NOMO-1 (cell line): ENCODE measurements around the gene PTGDS.

Experiments used
- DNase-seq, 2 experiments: peaks; one replicate each; lab custom pipeline; 2025; ENCODE audit not compliant: unreplicated experiment in 2 of 2; lab: John Stamatoyannopoulos, UW

Gene PTGDS

DNA sequence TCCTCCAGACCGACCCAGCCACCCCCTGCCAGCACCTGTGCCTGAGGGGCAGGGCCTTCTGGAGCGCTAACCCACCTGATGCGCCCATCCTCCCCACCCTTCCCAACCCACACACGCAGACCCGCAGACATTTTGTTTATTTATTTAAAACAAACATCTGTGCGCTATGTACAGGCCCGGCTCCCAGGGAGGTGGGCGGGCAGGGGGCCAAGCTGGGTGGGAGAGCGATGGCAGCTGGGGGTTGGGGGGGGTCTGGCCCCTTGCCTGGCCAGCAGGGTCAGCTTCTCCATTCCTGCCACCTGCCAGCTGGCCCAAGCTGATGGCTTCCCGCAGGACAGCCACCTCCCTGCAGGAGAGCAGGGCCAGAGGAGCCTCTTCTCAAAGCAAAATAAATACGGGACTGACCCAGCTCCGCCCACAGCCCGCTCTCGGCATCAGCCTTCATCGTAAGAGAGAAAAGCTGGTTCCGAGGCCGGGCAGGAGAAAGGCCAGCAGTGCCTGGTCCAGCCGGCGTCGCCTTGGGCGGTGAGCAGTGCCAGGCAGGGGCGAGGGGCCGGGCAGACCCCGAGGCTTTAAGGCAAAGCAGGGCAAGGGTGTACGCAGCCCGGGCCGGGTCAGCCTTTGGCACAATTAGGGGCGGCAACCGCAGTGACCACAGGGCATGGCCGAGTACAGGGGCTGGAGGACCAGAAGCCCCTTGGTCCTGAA lies 30.0 kb downstream of the PTGDS start:
- no peak for DNase-seq

- DNase-seq = no peak
These were observed 30.5 kb downstream of the PTGDS start for GRCh38 chr9:137007816-137008270.

DNA sequence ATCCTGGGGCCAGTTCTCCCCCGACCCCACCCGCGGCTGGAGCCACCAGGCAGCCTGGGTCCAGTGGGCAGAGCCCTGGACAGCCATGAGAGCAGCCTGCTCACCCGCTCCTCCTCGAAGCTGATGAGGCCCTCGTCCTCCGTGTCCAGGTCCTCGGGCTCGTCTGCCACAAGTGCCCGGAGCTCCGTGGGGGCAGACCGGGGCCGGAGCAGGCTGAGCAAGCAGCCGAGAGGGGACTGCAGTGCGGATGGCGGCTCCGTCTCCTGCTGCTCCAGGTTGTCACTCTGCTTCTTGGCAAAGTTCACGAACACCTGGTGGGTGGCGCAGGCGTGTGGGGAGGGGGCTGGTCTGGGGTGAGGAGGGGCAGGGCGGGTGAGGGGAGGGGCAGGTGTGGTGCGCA lies 31.0 kb downstream of the PTGDS start:
- DNase-seq = no peak

GRCh38 chr9:137009217-137009616 lies 31.9 kb downstream of the PTGDS start:
- DNase-seq = no peak

- no peak for DNase-seq
These were observed 32.8 kb downstream of the PTGDS start for GRCh38 chr9:137009938-137010732.

DNA sequence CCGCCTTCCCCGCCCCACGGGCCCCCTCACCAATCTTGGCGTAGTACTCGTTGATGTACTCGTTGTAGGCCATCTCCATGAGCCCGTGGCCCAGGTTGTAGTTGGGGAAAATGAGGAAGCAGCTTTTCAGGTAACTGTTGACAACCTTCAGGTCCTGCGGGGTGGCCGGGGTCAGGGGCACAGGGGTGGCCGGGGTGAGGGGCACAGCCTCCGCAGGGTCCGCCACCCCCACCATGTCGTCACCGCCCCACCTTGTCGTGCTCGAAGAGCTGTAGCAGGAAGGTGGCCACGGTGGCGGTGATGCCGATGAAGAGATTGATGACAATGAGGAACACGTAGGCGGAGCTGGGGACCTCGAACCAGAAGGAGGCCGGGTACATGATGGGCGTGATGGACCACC lies 33.9 kb downstream of the PTGDS start:
- no peak for DNase-seq

GRCh38 chr9:137011907-137012675 lies 34.8 kb downstream of the PTGDS start:
- DNase-seq = no peak

DNA sequence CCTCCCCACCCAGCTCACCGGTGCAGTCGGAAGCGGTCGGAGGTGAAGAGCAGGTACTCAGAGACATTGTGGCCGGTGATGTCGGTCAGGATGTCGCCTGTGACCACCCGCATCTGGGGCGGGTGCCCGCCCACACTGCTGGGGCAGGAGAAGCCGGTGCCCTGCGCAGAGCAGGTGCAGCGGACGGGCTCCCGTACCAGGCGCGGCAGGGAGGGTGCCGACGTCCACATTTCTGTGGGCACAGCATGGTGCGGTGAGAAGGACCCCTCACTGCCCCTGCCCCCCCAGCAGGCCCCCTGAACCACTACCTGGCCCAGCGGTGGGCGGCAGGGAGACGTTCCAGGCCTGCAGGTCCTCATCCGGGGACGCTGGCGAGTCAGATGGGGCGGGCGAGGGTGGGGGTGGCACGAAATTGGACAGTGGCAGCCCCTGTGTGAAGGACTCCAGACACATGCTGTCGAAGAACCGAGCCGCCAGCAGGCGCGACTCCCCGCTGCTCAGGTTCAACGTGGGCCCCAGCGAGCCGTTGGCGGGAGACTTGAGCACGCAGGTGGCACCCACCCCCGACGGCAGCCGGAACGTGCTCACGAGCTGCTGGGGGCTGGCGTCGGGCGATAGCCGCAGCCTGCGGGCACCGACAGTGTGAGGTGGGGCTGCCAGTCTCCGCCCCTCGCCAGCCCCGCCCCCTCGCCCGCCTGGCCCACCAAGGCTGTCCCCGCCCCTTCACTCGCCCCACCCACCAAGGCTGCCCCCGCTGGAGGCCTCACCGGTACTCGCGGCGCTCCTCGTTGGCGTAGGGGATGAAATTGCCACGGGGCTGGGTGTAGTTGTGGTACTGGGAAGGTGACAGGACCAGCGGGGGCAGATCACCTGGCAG lies 35.6 kb downstream of the PTGDS start:
- DNase-seq = no peak

GRCh38 chr9:137013571-137013940 lies 36.3 kb downstream of the PTGDS start:
- DNase-seq = no peak

DNA sequence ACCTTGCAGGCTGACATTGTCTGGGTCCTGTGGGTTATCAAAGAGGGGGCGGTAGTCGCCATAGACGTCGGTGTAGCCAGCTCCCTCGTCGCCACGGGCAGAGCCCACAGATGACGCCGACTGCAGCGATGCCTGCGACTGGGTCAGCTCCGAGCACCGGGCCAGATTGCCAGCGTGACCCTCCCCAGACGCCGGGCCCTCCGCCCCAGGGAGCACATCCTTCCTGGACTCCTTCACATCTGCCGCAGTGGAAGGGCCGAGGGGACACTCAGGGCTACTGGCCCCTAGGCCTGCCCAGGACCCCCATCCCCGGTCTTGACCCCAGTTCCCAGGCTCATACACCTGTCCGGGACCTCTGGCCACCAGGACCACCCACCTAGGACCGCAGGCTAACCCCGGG lies 36.9 kb downstream of the PTGDS start:
- no peak for DNase-seq

- DNase-seq = no peak
These were observed 37.7 kb downstream of the PTGDS start for GRCh38 chr9:137014776-137015539.

- no peak for DNase-seq
These were observed 38.2 kb downstream of the PTGDS start for GRCh38 chr9:137015540-137015930.

GRCh38 chr9:137015976-137016375 lies 38.7 kb downstream of the PTGDS start:
- DNase-seq = no peak

- no peak for DNase-seq
These were observed 39.1 kb downstream of the PTGDS start for GRCh38 chr9:137016436-137016835.

DNA sequence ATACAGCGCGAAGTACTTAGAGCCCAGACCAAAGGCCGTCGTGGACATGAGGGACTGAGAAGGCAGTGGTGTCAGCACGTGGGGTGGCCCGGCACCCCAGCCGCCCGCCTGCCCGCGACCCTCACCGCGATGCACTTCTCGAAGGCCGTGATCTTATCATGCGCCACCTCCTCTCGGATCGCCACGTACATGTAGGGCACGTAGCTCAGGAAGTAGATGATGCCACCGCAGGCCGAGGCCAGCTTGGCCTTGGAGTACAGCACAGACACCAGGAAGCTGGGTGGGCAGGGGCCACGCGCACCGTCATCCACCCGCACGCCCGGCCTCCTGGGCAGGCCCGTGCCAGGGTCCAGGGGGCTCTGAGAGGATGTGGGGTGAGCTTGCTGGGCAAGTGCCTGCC lies 39.8 kb downstream of the PTGDS start:
- no peak for DNase-seq

DNA sequence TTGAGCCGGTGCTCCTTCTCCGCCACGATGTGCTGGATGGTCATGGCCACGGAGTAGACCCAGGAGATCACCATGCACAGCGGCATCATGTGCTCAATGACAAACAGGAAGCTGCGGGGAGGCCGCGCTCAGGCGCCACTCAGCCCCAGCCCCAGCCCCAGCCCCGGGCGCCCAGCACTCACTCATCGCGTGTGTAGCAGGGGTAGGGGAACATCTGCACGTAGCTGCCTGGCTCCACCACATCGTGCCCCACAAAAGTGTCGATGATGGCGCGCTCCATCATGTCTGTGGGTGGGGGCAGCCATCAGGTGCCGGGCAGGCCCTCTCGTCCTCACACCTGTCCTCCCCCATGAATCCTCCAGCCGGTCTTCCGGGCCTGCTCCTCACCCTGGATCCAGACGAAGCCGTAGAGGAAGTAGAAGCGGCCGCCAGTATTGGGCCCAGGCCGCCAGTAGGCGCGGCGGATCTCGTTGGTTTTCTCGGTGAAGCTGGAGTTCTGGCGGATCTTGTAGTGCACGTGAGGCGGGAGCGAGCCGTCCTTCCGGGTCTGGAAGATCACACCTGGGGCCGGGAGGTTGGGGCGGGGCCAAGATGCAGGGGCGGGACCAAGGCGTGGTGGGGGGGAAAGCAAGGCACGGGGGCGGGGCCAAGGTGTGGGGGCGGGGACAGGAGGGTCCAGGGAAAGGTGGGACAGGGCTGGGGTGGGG lies 40.6 kb downstream of the PTGDS start:
- DNase-seq = no peak

DNA sequence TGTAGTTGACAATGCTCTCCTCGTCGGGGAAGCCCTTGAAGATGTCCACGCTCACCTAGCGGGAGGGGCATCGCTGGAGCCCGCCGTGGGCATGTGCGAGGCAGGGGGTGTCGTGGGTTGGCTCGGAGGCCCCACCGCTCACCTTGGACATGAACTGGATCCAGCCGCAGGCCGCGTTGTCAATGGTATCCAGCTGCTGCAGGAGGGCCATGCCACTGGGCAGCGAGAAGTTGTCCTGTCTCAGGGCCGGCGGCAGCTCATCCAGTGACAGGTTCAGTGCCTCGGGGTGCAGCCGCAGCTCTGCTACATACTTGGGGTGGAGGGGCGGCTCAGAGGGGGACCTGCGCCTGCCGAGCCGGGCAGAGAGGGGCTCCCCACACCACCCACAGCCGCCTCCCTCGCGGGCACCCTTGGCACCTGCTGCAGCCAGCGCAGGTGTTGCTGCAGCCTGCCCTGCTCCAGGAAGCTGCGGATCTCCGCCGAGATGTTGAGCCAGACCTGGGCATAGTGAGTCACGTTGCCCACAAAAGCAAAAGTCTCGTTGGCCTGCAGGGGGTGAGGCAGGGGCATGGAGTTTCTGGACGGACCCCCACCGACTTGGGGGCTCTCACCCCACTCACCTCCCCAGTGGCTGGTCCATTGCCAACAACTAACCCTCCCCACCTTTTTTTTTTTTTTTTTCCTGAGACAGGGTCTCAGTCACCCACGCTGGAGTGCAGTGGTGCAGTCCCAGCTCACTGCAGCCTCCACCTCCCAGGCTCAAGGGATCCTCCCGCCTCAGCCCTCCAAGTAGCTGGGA lies 41.7 kb downstream of the PTGDS start:
- DNase-seq = no peak

DNA sequence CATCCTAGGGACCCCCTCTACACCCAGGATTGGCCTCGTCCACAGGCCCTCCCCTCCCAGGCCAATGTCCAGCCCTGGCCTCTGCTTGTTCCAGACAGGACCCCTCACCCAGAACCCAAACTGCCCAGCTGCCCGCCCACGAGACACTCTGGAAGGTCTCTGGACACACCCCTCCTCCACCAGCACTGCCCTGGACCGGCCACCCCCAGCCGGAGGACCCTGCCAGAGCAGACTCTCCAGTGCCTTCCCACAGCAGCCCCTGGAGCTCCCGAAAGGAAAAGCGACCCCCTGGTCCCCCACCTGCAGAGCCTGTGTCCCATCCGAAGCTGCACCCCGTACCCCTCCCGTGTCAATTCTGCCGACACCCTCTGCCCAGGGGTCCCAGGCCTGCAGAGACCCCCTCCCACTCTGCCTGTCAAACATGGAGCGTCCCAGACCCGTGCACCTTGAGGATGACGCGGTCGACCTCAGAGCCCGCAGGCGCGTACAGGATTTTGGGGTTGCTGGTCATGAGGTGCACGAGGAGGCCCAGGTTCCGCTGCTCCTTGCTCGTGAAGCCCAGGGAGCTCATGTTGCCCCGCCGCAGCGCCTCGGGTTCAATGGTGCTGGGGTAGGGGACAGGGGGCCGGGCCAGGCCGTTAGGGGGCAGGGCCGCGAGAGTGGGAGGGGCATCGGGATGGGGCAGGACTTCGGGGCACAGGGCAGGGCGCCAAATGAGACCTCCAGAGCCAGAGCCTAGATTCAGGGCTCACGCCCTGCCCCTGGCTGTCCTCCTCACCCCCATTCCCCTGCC lies 42.8 kb downstream of the PTGDS start:
- no peak for DNase-seq
